Progenitor cell of endocrine pancreas (in vitro differentiated cells): ENCODE results near the gene CHTF8. TPM values are rescaled to one million over a fixed set of nuclear protein-coding genes. Genes with fewer than 3 reads are reported as not detected.
"Not testable (repeated sequence)": the region's sequence is repeated elsewhere in the genome, so short reads cannot be mapped to it uniquely, and the experiment has no call there.

Experiments used
- DNase-seq: peaks from one replicate; pipeline ENCODE4 v3.0.0; 2021; ENCODE audit warnings: low spot score; ENCODE audit not compliant: unreplicated experiment
- H3K27ac Mint-ChIP-seq: 2 replicates; pipeline ENCODE4 v1.8.0; 2021; ENCODE audit warnings: mild to moderate bottlenecking, moderate library complexity, mixed read lengths
- H3K27me3 Mint-ChIP-seq: 2 replicates; pipeline ENCODE4 v1.8.0; 2021; ENCODE audit warnings: mixed read lengths
- H3K36me3 Mint-ChIP-seq: 2 replicates; pipeline ENCODE4 v1.8.0; 2022; ENCODE audit warnings: mixed read lengths; ENCODE audit not compliant: insufficient read depth
- H3K4me1 Mint-ChIP-seq: 2 replicates; pipeline ENCODE4 v1.8.0; 2021; ENCODE audit warnings: low read depth, mixed read lengths
- H3K4me3 Mint-ChIP-seq: 2 replicates; pipeline ENCODE4 v1.8.0; 2021; ENCODE audit warnings: low read depth, mild to moderate bottlenecking, moderate library complexity, mixed read lengths
- H3K9me3 Mint-ChIP-seq: 2 replicates; pipeline ENCODE4 v1.8.0; 2021; ENCODE audit warnings: low read depth, mixed read lengths
- total RNA-seq: library from RNA; stranded (reverse); gene quantifications from 2 replicates; pipeline ENCODE4 v1.2.1, GENCODE V29; 2021
- TF ChIP-seq, protein P1 (sequence below): fragments of 200-600 bp; sonication (generic); IDR thresholded peaks from one replicate; pipeline ENCODE4 v1.5.0; 2021; ENCODE audit warnings: antibody characterized with exemption, mild to moderate bottlenecking; ENCODE audit not compliant: unreplicated experiment

The CHTF8 gene
- total RNA-seq, 1 donor from 2014 or later, result 117 TPM

DNA sequence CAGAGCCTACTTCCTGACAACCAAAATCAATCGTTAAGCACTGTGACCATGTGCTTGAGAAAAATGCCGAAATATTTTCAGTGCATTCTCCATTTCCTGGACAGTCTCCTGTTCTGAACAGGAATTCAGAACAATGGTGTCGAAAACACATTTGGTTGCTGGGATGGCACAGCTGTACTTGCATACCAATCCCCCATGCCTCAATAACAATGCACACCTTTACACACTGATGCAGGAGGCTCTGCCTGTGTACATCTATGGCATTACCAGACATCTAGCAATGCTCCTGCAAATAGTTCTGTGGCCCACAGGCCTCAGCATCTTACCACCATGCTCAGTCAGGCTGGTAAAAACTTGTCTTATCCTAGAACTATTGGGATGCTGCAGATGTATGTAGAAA is 6.2 kb downstream of the CHTF8 start:
- Mint-ChIP-seq H3K36me3 (peaks cover 6% of the 10 kb centered on the region), H3K27ac (peak overlapping the region; percentile 69), H3K9me3 (no peaks in the 10 kb centered on the region), H3K4me3 (no peak overlapping the region), H3K27me3 (no peaks in the 10 kb centered on the region), H3K4me1 (peaks cover 11% of the 10 kb centered on the region)
- no peak for DNase-seq
- TF ChIP-seq, protein P1, sequence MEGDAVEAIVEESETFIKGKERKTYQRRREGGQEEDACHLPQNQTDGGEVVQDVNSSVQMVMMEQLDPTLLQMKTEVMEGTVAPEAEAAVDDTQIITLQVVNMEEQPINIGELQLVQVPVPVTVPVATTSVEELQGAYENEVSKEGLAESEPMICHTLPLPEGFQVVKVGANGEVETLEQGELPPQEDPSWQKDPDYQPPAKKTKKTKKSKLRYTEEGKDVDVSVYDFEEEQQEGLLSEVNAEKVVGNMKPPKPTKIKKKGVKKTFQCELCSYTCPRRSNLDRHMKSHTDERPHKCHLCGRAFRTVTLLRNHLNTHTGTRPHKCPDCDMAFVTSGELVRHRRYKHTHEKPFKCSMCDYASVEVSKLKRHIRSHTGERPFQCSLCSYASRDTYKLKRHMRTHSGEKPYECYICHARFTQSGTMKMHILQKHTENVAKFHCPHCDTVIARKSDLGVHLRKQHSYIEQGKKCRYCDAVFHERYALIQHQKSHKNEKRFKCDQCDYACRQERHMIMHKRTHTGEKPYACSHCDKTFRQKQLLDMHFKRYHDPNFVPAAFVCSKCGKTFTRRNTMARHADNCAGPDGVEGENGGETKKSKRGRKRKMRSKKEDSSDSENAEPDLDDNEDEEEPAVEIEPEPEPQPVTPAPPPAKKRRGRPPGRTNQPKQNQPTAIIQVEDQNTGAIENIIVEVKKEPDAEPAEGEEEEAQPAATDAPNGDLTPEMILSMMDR, result no peak

DNA sequence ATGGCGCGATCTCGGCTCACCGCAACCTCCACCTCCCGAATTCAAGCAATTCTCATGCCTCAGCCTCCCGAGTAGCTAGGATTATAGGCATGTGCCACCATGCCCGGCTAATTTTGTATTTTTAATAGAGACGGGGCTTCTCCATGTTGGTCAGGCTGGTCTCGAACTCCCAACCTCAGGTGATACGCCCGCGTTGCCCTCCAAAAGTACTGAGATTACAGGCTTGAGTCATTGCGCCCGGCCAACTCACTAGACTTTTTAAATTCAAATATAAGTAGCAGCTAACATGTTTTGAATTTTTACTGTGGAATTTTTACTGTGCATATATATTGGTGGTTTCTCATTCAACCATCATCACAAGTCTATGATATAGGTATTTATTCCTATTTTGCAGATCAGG is 7.4 kb downstream of the CHTF8 start:
- H3K36me3 Mint-ChIP-seq, DNase-seq, H3K9me3 Mint-ChIP-seq, H3K27ac Mint-ChIP-seq, H3K4me3 Mint-ChIP-seq, H3K27me3 Mint-ChIP-seq, H3K4me1 Mint-ChIP-seq: not testable (repeated sequence)

DNA sequence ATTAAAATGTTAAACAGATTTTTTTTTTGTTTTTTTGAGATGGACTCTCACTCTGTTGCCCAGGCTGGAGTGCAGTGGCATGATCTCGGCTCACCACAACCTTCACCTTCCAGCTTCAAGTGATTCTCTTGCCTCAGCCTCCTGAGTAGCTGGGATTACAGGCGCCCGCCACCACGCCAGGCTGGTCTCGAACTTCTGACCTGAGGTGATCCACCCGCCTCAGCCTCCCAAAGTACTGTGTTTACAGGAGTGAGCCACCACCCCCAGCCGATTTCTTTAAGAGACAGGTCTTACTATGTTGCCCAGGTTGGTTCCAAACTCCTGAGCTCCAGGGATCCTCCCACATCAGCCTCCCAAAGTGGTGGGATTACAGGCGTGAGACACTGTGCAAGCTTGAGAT is 8.0 kb downstream of the CHTF8 start:
- H3K27me3 Mint-ChIP-seq, DNase-seq, H3K9me3 Mint-ChIP-seq, H3K4me3 Mint-ChIP-seq, H3K27ac Mint-ChIP-seq, H3K4me1 Mint-ChIP-seq, H3K36me3 Mint-ChIP-seq: not testable (repeated sequence)

DNA sequence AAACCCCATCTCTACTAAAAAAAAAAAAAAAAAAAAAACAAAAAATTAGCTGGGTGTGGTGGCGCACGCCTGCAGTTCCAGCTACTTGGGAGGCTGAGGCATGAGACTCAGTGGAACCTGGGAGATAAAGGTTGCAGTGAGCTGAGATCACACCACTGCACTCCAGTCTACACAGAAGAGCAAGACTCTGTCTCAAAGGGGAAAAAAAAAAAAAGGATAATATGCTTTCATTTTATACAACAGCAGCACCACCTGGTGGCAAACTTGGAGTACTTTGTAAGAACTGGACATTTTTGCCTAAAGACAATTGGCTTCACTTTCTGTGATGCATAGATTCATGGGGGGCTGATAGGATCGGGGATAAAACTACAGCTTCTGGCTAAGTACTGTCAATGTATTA is 8.5 kb downstream of the CHTF8 start:
- Mint-ChIP-seq H3K27ac (no peak overlapping the region), H3K4me1 (no peaks in the 10 kb centered on the region), H3K36me3 (peaks cover 8% of the 10 kb centered on the region), H3K9me3 (no peaks in the 10 kb centered on the region), H3K4me3 (no peak overlapping the region), H3K27me3 (no peaks in the 10 kb centered on the region)
- DNase-seq, result no peak
- TF ChIP-seq, protein P1, result peak; percentile 80

DNA sequence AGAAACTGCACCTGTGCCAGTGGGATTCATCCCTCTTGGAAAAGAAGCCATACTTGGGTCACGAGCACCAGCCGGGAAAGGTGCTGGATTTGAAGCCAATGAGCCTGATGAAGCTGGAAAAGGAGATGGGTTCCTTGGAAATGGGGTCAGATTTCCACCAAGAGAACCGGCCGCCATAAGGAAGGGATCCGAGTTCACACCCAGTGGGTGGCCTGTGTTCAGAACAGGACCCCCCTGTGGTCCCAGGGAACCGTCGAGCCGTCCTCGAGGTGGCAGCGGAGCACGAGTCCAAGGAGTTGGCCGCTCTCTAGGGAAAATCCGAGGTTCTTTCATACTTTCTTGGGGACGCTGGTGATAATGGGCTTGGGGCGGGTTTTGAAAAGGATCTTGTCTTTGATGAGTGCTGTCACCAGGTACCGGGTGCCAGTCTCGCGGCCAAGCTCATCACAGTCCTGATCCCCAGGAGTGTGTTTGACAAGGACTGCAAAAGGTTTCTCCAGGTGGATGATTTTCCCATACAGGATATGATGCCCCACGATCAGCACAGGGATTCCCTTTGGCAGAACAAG is 12.2 kb downstream of the CHTF8 start:
- peaks cover 5% of the 10 kb centered on the region for H3K36me3 Mint-ChIP-seq
- H3K4me1 Mint-ChIP-seq, result no peaks in the 10 kb centered on the region
- no peak overlapping the region for H3K4me3 Mint-ChIP-seq
- H3K9me3 Mint-ChIP-seq, result no peaks in the 10 kb centered on the region
- TF ChIP-seq, protein P1, result no peak
- H3K27me3 Mint-ChIP-seq, result no peaks in the 10 kb centered on the region
- H3K27ac Mint-ChIP-seq, result no peak overlapping the region
- no peak for DNase-seq

DNA sequence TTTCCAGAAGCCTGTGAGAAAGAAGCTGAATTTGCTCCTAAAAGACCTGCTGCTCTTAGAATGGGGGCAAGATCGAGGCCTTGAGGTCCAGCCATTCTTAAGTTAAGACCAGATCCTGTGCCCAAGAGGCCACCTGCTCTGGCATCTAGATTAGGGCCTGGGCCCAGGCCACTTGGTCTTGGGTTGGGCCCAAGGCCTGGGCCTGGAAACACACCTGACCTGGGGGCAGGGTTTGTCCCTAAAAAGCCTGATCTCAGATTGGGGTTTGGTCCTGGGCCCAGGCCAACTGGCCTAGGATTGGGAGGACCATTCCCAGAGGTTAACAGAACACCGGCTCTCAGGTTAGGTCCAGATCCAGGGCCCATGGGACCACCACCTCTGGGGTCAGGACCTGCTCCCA is 12.9 kb downstream of the CHTF8 start:
- no peak for DNase-seq
- Mint-ChIP-seq H3K36me3 (peaks cover 5% of the 10 kb centered on the region), H3K4me3 (no peak overlapping the region), H3K4me1 (no peaks in the 10 kb centered on the region), H3K27ac (no peak overlapping the region), H3K9me3 (no peaks in the 10 kb centered on the region), H3K27me3 (no peaks in the 10 kb centered on the region)
- TF ChIP-seq, protein P1, result no peak
